ENCODE results near the gene COL1A2. TPM values are rescaled to one million over a fixed set of nuclear protein-coding genes. Genes with fewer than 3 reads are reported as not detected.

COL1A2 gene
- total RNA-seq, 1 donor from 2014 or later: 6.8 TPM

- DNase-seq: no peak
- H3K36me3 Mint-ChIP-seq (ENCODE audit: unreplicated experiment): no peaks in the 10 kb centered on the region
- H3K9me3 Mint-ChIP-seq (ENCODE audit: unreplicated experiment): no peaks in the 10 kb centered on the region
- H3K27ac Mint-ChIP-seq (ENCODE audit: unreplicated experiment): peak overlapping the region; percentile 71
- peaks cover 5% of the 10 kb centered on the region for H3K27me3 Mint-ChIP-seq (ENCODE audit: unreplicated experiment)
- peak overlapping the region; percentile 25 for H3K4me3 Mint-ChIP-seq (ENCODE audit: unreplicated experiment)
- peaks cover 37% of the 10 kb centered on the region for H3K4me1 Mint-ChIP-seq (ENCODE audit: low read depth, unreplicated experiment)
- TF ChIP-seq CTCF (IDR thresholded peaks at IDR 0.05; ENCODE audit: partially characterized antibody, unreplicated experiment): no peak
Measured at GRCh38 chr7:94439893-94440381, 45.2 kb downstream of the COL1A2 start.

- H3K4me3 Mint-ChIP-seq (ENCODE audit: unreplicated experiment): no peak overlapping the region
- H3K36me3 Mint-ChIP-seq (ENCODE audit: unreplicated experiment): no peaks in the 10 kb centered on the region
- H3K27me3 Mint-ChIP-seq (ENCODE audit: unreplicated experiment): peaks cover 5% of the 10 kb centered on the region
- H3K27ac Mint-ChIP-seq (ENCODE audit: unreplicated experiment): peak overlapping the region; percentile 71
- no peak for TF ChIP-seq CTCF (IDR thresholded peaks at IDR 0.05; ENCODE audit: partially characterized antibody, unreplicated experiment)
- peaks cover 42% of the 10 kb centered on the region for H3K4me1 Mint-ChIP-seq (ENCODE audit: low read depth, unreplicated experiment)
- H3K9me3 Mint-ChIP-seq (ENCODE audit: unreplicated experiment): peaks cover under 1% of the 10 kb centered on the region
- no peak for DNase-seq
Measured at GRCh38 chr7:94440451-94441039, 45.9 kb downstream of the COL1A2 start.

- peaks cover 5% of the 10 kb centered on the region for H3K27me3 Mint-ChIP-seq (ENCODE audit: unreplicated experiment)
- H3K36me3 Mint-ChIP-seq (ENCODE audit: unreplicated experiment): no peaks in the 10 kb centered on the region
- no peak overlapping the region for H3K27ac Mint-ChIP-seq (ENCODE audit: unreplicated experiment)
Measured at GRCh38 chr7:94441138-94441537, 46.4 kb downstream of the COL1A2 start.

GRCh38 chr7:94442639-94443038 is 47.9 kb downstream of the COL1A2 start:
- H3K4me3 Mint-ChIP-seq (ENCODE audit: unreplicated experiment): no peak overlapping the region
- H3K36me3 Mint-ChIP-seq (ENCODE audit: unreplicated experiment): no peaks in the 10 kb centered on the region
- H3K4me1 Mint-ChIP-seq (ENCODE audit: low read depth, unreplicated experiment): peaks cover 36% of the 10 kb centered on the region
- TF ChIP-seq CTCF (IDR thresholded peaks at IDR 0.05; ENCODE audit: partially characterized antibody, unreplicated experiment): no peak
- peaks cover 2% of the 10 kb centered on the region for H3K27me3 Mint-ChIP-seq (ENCODE audit: unreplicated experiment)
- no peak for DNase-seq
- no peak overlapping the region for H3K27ac Mint-ChIP-seq (ENCODE audit: unreplicated experiment)
- peaks cover 3% of the 10 kb centered on the region for H3K9me3 Mint-ChIP-seq (ENCODE audit: unreplicated experiment)

More at GRCh38 chr7:94441138-94441537, 46.4 kb downstream of the COL1A2 start:
- Mint-ChIP-seq H3K4me3 (ENCODE audit: unreplicated experiment) (no peak overlapping the region), H3K4me1 (ENCODE audit: low read depth, unreplicated experiment) (peaks cover 43% of the 10 kb centered on the region), H3K9me3 (ENCODE audit: unreplicated experiment) (peaks cover 3% of the 10 kb centered on the region)
- no peak for TF ChIP-seq CTCF (IDR thresholded peaks at IDR 0.05; ENCODE audit: partially characterized antibody, unreplicated experiment)
- DNase-seq: no peak

- Mint-ChIP-seq H3K4me1 (ENCODE audit: low read depth, unreplicated experiment) (peaks cover 32% of the 10 kb centered on the region), H3K4me3 (ENCODE audit: unreplicated experiment) (peak overlapping the region; percentile 71), H3K9me3 (ENCODE audit: unreplicated experiment) (peaks cover 3% of the 10 kb centered on the region), H3K27me3 (ENCODE audit: unreplicated experiment) (peaks cover 2% of the 10 kb centered on the region), H3K36me3 (ENCODE audit: unreplicated experiment) (no peaks in the 10 kb centered on the region), H3K27ac (ENCODE audit: unreplicated experiment) (peak overlapping the region; percentile 28)
- no peak for TF ChIP-seq CTCF (IDR thresholded peaks at IDR 0.05; ENCODE audit: partially characterized antibody, unreplicated experiment)
- no peak for DNase-seq
Measured at GRCh38 chr7:94444813-94445212, 50.1 kb downstream of the COL1A2 start.

Measured in glutamatergic neuron (in vitro differentiated cells).